Testis (tissue), 3 donors: ENCODE results near the gene NFE2L3. TPM values are rescaled to one million over a fixed set of nuclear protein-coding genes. Genes with fewer than 3 reads are reported as not detected.
"Not testable (repeated sequence)": the region's sequence is repeated elsewhere in the genome, so short reads cannot be mapped to it uniquely, and the experiment has no call there.

Experiments
- DNase-seq: peaks from one replicate; pipeline ENCODE4 v3.0.0-alpha.2; 2019
- H3K27ac ChIP-seq, 2 donors: fragments of 200-600 bp; sonication (generic); one replicate each; pipeline ENCODE4 v1.5.1; 2019
- H3K27me3 ChIP-seq: fragments of 200-600 bp; sonication (generic); one replicate; pipeline ENCODE4 v1.5.1; 2019
- H3K36me3 ChIP-seq: fragments of 200-600 bp; sonication (generic); one replicate; pipeline ENCODE4 v1.5.1; 2017; ENCODE audit warnings: low read depth; ENCODE audit errors: missing control alignments
- H3K4me1 ChIP-seq: fragments of 200-600 bp; sonication (generic); one replicate; pipeline ENCODE4 v1.5.1; 2019
- H3K4me3 ChIP-seq, 2 donors: fragments of 200-600 bp; sonication (generic); one replicate each; pipeline ENCODE4 v1.5.1; 2017 to 2019
- H3K9me3 ChIP-seq: fragments of 200-600 bp; sonication (generic); one replicate; pipeline ENCODE4 v1.5.1; 2017
- POLR2A ChIP-seq: fragments of 450-650 bp; IDR thresholded peaks from one replicate; pipeline ENCODE4 v1.6.1; 2017; ENCODE audit warnings: antibody characterized with exemption, mild to moderate bottlenecking, moderate library complexity
- WGBS, 2 donors: methylation state at CpG; one replicate each; pipeline ENCODE4 v1.1.5; 2018; 5-methylcytosine and 5-hydroxymethylcytosine counted together
- intact Hi-C: fragments of 100-400 bp; cut with DNase I; formaldehyde crosslinking; loops from one replicate; pipeline ENCODE4 v1.15.1; 2023; ENCODE audit warnings: low total_unique reads
- polyA plus RNA-seq: library from polyadenylated mRNA; stranded (reverse); fragments of 350-450 nt; fragmentation: Illumina TruSeq; extraction: RNeasy Lipid Tissue Mini Kit (QIAGEN cat#74804); gene quantifications from one replicate; pipeline ENCODE4 v1.2.3, GENCODE V29; 2014; ENCODE audit warnings: low read depth, low replicate concordance; ENCODE audit not compliant: insufficient read depth
- total RNA-seq, 2 donors: library from RNA; depleted of rRNA; stranded (reverse); fragments of >200 nt; gene quantifications; one replicate each; pipeline ENCODE4 v1.2.3, GENCODE V29; 2016
- TF ChIP-seq, protein P1 (sequence below), 3 experiments: fragments of 450-650 bp in 2 of 3; fragments of 200-600 bp in 1 of 3; sonication (generic) in 1 of 3; IDR thresholded peaks; one replicate each; pipeline ENCODE4 v1.5.1; 2016 to 2019; ENCODE audit warnings: antibody characterized with exemption in 3 of 3, mild to moderate bottlenecking in 2 of 3, moderate library complexity in 1 of 3

The NFE2L3 gene
- total and polyA plus RNA-seq, 3 donors from 2014 or later: 3.3 to 4.2 (median 4.2) TPM

DNA sequence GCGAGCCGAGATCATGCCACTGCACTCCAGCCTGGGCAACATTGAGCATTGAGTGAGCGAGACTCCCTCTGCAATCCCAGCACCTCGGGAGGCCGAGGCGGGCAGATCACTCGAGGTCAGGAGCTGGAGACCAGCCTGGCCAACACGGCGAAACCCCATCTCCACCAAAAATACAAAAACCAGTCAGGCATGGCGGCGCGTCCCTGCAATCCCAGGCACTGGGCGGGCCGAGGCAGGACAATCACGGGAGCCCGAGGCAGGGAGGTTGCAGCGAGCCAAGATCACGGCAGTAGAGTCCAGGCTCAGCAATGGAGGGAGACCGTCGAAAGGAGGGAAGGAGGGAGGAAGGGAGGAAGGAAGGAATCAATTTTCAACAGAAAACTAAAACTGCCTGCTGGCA lies 25.3 kb downstream of the NFE2L3 start:
- H3K27me3 ChIP-seq, H3K4me1 ChIP-seq, intact Hi-C loops, H3K9me3 ChIP-seq, H3K4me3 ChIP-seq, H3K36me3 ChIP-seq, H3K27ac ChIP-seq, DNase-seq: not testable (repeated sequence)
- 82 to 92% methylated on average over 13 to 20 of the region's 20 CpGs for WGBS, 2 donors

DNA sequence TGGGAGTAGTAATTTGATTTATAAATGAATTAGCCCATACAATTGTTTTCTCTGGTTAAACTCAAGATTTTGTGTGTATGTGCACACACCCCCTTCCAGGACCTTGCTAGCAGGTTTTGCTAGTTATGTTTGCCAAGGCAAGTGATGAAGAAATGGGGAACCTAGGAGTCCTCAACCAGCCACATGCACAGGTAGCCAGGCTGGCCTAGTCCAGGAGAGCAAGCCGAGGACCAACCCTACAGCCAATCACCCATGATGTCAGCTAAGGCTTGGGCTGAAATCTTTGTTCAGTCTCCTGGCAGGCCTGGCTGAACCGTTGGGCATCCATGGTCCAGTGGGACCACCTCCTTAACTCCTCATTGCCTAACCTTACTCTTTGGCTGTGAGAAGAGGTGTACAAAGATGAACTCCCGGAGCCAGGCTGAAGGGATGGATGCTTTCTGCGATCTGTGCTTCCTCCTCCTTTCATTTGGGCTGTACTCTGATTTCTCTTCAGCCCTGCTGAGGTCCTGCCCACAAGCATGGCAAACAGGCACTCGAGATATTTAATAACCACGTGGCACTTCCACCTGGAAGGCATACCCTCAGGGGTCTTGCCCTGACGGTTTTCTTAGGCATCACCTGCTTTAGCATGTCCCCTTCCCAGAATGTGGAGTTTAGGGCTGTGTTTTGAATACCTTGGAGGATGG lies 26.4 kb downstream of the NFE2L3 start:
- H3K9me3 ChIP-seq: no peaks in the 10 kb centered on the region

DNA sequence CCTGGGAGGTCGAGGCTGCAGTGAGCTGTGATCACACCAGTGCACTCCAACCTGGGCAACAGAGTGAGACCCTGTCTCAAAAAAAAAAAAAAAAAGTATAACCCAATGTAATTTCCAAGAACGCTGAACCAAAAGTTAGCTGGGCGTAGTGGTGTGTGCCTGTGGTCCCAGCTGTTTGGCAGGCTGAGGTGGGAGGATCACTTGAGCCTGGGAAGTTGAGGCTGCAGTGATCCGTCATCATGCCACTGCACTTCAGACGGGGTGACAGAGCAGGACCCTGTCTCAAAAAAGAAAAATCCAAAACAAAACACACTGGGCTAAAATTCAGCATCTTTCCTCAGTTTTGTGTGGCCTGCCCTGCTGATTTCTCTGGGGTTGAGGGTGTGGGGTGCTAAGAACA lies 27.4 kb downstream of the NFE2L3 start:
- Histone ChIP-seq H3K4me3 (no peak overlapping the region), H3K4me1 (peaks cover 9% of the 10 kb centered on the region), H3K27ac (no peak overlapping the region), H3K9me3 (no peaks in the 10 kb centered on the region), H3K27me3 (no peaks in the 10 kb centered on the region), H3K36me3 (no peaks in the 10 kb centered on the region)
- 68 to 73% methylated on average over 5 of the region's 5 CpGs for WGBS, 2 donors
- TF ChIP-seq, protein P1, sequence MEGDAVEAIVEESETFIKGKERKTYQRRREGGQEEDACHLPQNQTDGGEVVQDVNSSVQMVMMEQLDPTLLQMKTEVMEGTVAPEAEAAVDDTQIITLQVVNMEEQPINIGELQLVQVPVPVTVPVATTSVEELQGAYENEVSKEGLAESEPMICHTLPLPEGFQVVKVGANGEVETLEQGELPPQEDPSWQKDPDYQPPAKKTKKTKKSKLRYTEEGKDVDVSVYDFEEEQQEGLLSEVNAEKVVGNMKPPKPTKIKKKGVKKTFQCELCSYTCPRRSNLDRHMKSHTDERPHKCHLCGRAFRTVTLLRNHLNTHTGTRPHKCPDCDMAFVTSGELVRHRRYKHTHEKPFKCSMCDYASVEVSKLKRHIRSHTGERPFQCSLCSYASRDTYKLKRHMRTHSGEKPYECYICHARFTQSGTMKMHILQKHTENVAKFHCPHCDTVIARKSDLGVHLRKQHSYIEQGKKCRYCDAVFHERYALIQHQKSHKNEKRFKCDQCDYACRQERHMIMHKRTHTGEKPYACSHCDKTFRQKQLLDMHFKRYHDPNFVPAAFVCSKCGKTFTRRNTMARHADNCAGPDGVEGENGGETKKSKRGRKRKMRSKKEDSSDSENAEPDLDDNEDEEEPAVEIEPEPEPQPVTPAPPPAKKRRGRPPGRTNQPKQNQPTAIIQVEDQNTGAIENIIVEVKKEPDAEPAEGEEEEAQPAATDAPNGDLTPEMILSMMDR (IDR thresholded peaks at IDR 0.05): no peak
- TF ChIP-seq POLR2A: no peak
- no peak for DNase-seq
- intact Hi-C loops: no loop called here

More for the DNA sequence above, 26.4 kb downstream of the NFE2L3 start:
- intact Hi-C loops: no loop called here
- TF ChIP-seq, protein P1 (IDR thresholded peaks at IDR 0.05): no peak
- no peak for TF ChIP-seq POLR2A
- H3K36me3 ChIP-seq: no peaks in the 10 kb centered on the region
- no peak overlapping the region for H3K27ac ChIP-seq
- H3K27me3 ChIP-seq: no peaks in the 10 kb centered on the region
- DNase-seq: no peak
- H3K4me3 ChIP-seq: no peak overlapping the region
- 87% methylated on average over 7 of the region's 7 CpGs for WGBS, 2 donors
- H3K4me1 ChIP-seq: peaks cover 9% of the 10 kb centered on the region

DNA sequence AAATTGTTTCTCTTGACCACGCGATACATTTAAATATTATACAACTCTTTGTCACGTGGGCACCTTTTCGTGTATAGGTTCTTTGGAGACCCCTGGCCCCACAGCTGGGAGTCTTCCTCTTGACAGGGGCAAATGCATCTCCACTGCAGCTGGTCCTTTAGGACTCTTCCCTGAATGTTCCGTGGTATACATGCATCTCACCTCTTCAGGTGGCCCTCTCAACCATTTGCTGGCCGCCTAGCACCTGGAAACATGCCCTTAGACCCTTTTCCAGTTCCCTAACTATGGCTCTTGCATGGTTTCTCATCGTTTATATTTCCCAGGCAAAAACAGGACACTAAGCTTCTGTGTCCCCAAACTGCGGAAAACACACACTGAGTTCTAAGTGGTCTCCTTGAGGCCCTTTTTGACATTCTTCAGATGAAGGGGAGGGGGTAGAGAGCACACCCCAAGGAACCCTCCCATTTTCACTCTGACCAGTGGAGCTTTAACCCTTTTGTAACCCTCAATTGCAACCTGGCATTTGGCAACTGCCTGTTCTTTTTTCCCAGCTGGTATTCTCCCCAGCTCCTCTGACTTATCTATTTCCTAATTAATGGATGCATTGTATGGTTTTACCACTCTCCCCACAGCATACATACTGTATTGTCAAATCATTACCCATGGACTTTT lies 28.0 kb downstream of the NFE2L3 start:
- no peak for TF ChIP-seq POLR2A
- TF ChIP-seq, protein P1 (IDR thresholded peaks at IDR 0.05): no peak
- Histone ChIP-seq H3K4me1 (peaks cover 9% of the 10 kb centered on the region), H3K27ac (no peak overlapping the region), H3K9me3 (no peaks in the 10 kb centered on the region), H3K27me3 (no peaks in the 10 kb centered on the region), H3K4me3 (no peak overlapping the region), H3K36me3 (no peaks in the 10 kb centered on the region)
- intact Hi-C loops: no loop called here
- no peak for DNase-seq
- 48 to 62% methylated on average over 8 of the region's 8 CpGs for WGBS, 2 donors

DNA sequence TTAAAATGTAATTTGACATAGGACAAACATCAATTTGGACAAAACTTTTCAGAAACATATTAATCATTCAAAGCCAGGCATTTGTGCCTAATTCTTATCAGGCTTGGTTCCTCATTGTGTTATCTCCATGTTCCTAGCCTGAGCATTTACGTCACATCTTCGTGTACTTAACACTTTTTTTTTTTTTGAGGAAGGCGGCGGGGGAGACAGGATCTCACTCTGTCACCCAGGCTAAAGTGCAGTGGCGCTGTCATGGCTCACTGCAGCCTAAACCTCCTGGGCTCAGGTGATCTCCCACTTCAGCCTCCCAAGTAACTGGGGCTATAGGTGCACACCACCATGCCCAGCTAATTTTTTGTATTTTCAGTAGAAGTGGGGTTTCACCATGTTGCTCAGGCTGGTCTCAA lies 28.8 kb downstream of the NFE2L3 start:
- TF ChIP-seq, protein P1 (IDR thresholded peaks at IDR 0.05): no peak
- no peak for TF ChIP-seq POLR2A
- intact Hi-C loops: no loop called here
- H3K27ac ChIP-seq: no peak overlapping the region

More for the DNA sequence above, 28.8 kb downstream of the NFE2L3 start:
- 62 to 65% methylated on average over 5 of the region's 5 CpGs for WGBS, 2 donors
- Histone ChIP-seq H3K4me1 (peaks cover 9% of the 10 kb centered on the region), H3K36me3 (no peaks in the 10 kb centered on the region), H3K4me3 (no peak overlapping the region), H3K9me3 (no peaks in the 10 kb centered on the region), H3K27me3 (no peaks in the 10 kb centered on the region)
- DNase-seq: no peak
